GM23338 (cell line): ENCODE results near the gene APMAP. TPM values are rescaled to one million over a fixed set of nuclear protein-coding genes. Genes with fewer than 3 reads are reported as not detected.

Source experiments
- ATAC-seq: fragments of 200-7000 bp; cut with Tn5 transposase; 3 replicates; pipeline ENCODE4 v1.9.1; 2020
- DNase-seq: peaks from one replicate; pipeline ENCODE4 v3.0.0-alpha.2; 2015; ENCODE audit warnings: low spot score
- H2AFZ ChIP-seq: fragments of 200-600 bp; sonication (generic); 2 replicates; pipeline ENCODE4 v1.8.0; 2016; ENCODE audit warnings: antibody characterized with exemption, mild to moderate bottlenecking, moderate library complexity
- H3F3A ChIP-seq: fragments of 200-600 bp; sonication (generic); replicated peaks from 2 replicates; pipeline ENCODE4 v1.8.0; 2017; ENCODE audit warnings: antibody characterized with exemption, mixed run types, low read depth
- H3K27ac ChIP-seq: fragments of 200-600 bp; sonication (generic); 2 replicates; pipeline ENCODE4 v1.6.1; 2016; ENCODE audit warnings: low read depth
- H3K27me3 ChIP-seq: fragments of 200-600 bp; sonication (generic); 2 replicates; pipeline ENCODE4 v1.8.0; 2016; ENCODE audit warnings: mild to moderate bottlenecking, mixed run types, moderate library complexity; ENCODE audit not compliant: insufficient read depth
- H3K36me3 ChIP-seq: fragments of 200-600 bp; sonication (generic); 2 replicates; pipeline ENCODE4 v1.8.0; 2016; ENCODE audit warnings: mild to moderate bottlenecking; ENCODE audit not compliant: insufficient read depth
- H3K4me1 ChIP-seq: fragments of 200-600 bp; sonication (generic); 2 replicates; pipeline ENCODE4 v1.8.0; 2016; ENCODE audit warnings: mild to moderate bottlenecking, moderate library complexity; ENCODE audit not compliant: insufficient read depth
- H3K4me2 ChIP-seq: fragments of 200-600 bp; sonication (generic); 2 replicates; pipeline ENCODE4 v1.7.1; 2017; ENCODE audit warnings: mixed run types
- H3K4me3 ChIP-seq: fragments of 200-600 bp; sonication (generic); 2 replicates; pipeline ENCODE4 v1.6.1; 2016; ENCODE audit warnings: mixed run types
- H3K79me2 ChIP-seq: fragments of 200-600 bp; sonication (generic); replicated peaks from 2 replicates; pipeline ENCODE4 v1.8.0; 2017; ENCODE audit warnings: mild to moderate bottlenecking; ENCODE audit not compliant: insufficient read depth
- H3K9me2 ChIP-seq: fragments of 200-600 bp; sonication (generic); 2 replicates; pipeline ENCODE4 v1.8.0; 2017; ENCODE audit not compliant: insufficient read depth
- H4K20me1 ChIP-seq: fragments of 200-600 bp; sonication (generic); replicated peaks from 2 replicates; pipeline ENCODE4 v1.8.0; 2017; ENCODE audit warnings: mild to moderate bottlenecking; ENCODE audit not compliant: insufficient read depth
- H3K27ac Mint-ChIP-seq: 2 replicates; pipeline ENCODE4 v1.8.0; 2020; ENCODE audit warnings: inconsistent platforms, mild to moderate bottlenecking, moderate library complexity, mixed read lengths
- H3K27me3 Mint-ChIP-seq: 3 replicates; pipeline ENCODE4 v1.8.0; 2022; ENCODE audit warnings: low read depth, mild to moderate bottlenecking, moderate library complexity, mixed read lengths, inconsistent platforms; ENCODE audit not compliant: insufficient read depth, poor library complexity
- H3K36me3 Mint-ChIP-seq: 3 replicates; pipeline ENCODE4 v1.8.0; 2021; ENCODE audit warnings: low read depth, mild to moderate bottlenecking, inconsistent platforms, moderate library complexity, mixed read lengths
- H3K4me1 Mint-ChIP-seq: 3 replicates; pipeline ENCODE4 v1.8.0; 2020; ENCODE audit warnings: mild to moderate bottlenecking, inconsistent platforms, mixed read lengths
- H3K4me3 Mint-ChIP-seq: 3 replicates; pipeline ENCODE4 v1.8.0; 2021; ENCODE audit warnings: moderate library complexity, mild to moderate bottlenecking, inconsistent platforms, mixed read lengths
- H3K9me3 Mint-ChIP-seq: 3 replicates; pipeline ENCODE4 v1.8.0; 2020; ENCODE audit warnings: moderate library complexity, mild to moderate bottlenecking, inconsistent platforms, mixed read lengths
- CREB1 ChIP-seq: fragments of 250-450 bp; sonication (Bioruptor Pico); IDR thresholded peaks from 2 replicates; pipeline ENCODE4 v1.5.0; 2020; ENCODE audit warnings: low read depth, mild to moderate bottlenecking, moderate library complexity
- CTCF ChIP-seq, 2 experiments: fragments of 200-600 bp in 1 of 2; sonication (generic) in 1 of 2; conservative IDR thresholded peaks; 2 replicates each; pipeline versions ENCODE4 v1.5.1 to v1.6.1; 2016 to 2017; ENCODE audit warnings: antibody characterized with exemption in 2 of 2, low read depth in 2 of 2, mild to moderate bottlenecking in 2 of 2, moderate library complexity in 1 of 2
- ETS1 ChIP-seq: IDR thresholded peaks from 2 replicates; pipeline ENCODE4 v1.6.1; 2016; ENCODE audit warnings: antibody characterized with exemption
- EZH2 ChIP-seq: fragments of 200-600 bp; sonication (generic); IDR thresholded peaks from one replicate; pipeline ENCODE4 v1.8.0; 2017; ENCODE audit warnings: antibody characterized with exemption, mild to moderate bottlenecking, low read depth; ENCODE audit not compliant: unreplicated experiment
- EZH2phosphoT487 ChIP-seq: fragments of 200-600 bp; sonication (generic); IDR thresholded peaks from one replicate; pipeline ENCODE4 v1.8.1; 2018; ENCODE audit warnings: antibody characterized with exemption; ENCODE audit not compliant: unreplicated experiment
- JUNB ChIP-seq: IDR thresholded peaks from one replicate; pipeline ENCODE4 v1.6.1; 2016; ENCODE audit warnings: antibody characterized with exemption; ENCODE audit not compliant: unreplicated experiment
- NANOG ChIP-seq: IDR thresholded peaks from 2 replicates; pipeline ENCODE4 v1.6.1; 2016; ENCODE audit warnings: antibody characterized with exemption, borderline replicate concordance
- POLR2AphosphoS5 ChIP-seq: IDR thresholded peaks from 2 replicates; pipeline ENCODE4 v1.6.1; 2016; ENCODE audit warnings: antibody characterized with exemption, low read depth
- STAT1 ChIP-seq: IDR thresholded peaks from one replicate; pipeline ENCODE4 v1.6.1; 2016; ENCODE audit warnings: antibody characterized with exemption; ENCODE audit not compliant: unreplicated experiment
- ZNF114 ChIP-seq: fragments of 250-450 bp; sonication (Bioruptor Pico); IDR thresholded peaks from 2 replicates; pipeline ENCODE4 v1.5.0; 2020; ENCODE audit warnings: mild to moderate bottlenecking, moderate library complexity
- ZNF331 ChIP-seq: fragments of 250-450 bp; sonication (Bioruptor Pico); IDR thresholded peaks from 2 replicates; pipeline ENCODE4 v1.5.0; 2020; ENCODE audit warnings: low read depth, mild to moderate bottlenecking, moderate library complexity
- ZNF462 ChIP-seq: fragments of 250-450 bp; sonication (Bioruptor Pico); IDR thresholded peaks from 2 replicates; pipeline ENCODE4 v1.5.0; 2020; ENCODE audit warnings: mild to moderate bottlenecking, moderate library complexity
- polyA plus RNA-seq: library from polyadenylated mRNA; unstranded; fragments of >200 nt; fragmentation: Nextera tagmentation; extraction: Ambion mirVana; gene quantifications from 2 replicates; pipeline ENCODE4 v1.2.1, GENCODE V29; 2016
- total RNA-seq: library from RNA; depleted of rRNA; stranded (reverse); fragments of >200 nt; shearing (Covaris generic); gene quantifications from 2 replicates; pipeline ENCODE4 v1.2.3, GENCODE V29; 2014
- TF ChIP-seq, protein P1 (sequence below): IDR thresholded peaks from one replicate; pipeline ENCODE4 v1.6.1; 2018; ENCODE audit warnings: antibody characterized with exemption; ENCODE audit not compliant: unreplicated experiment

APMAP gene
- total and polyA plus RNA-seq, 2 experiments from 2014 or later: 31.7 to 72.3 TPM

DNA sequence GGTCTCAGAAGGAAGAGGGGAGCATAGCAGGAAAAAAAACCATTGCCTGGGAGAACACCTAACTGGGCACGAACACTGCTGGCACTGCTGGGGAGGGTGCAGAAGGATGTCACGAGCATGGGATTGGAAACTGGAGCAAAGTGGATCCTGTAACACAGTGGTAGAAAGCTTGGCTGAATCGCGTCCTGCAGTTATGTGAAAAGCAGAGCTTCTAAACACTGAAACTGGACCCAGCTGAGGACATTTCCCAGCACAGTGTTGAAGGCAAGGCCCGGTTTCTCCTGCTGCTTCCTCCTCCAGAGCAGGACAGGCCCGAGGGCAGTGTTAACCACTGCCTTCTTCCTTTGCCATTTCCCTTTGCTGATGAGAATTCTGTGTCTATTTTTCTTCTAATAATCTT is 6.7 kb downstream of the APMAP start:
- ATAC-seq (no peak), DNase-seq (no peak)
- no peak overlapping the region for H3K4me3 ChIP-seq
- Mint-ChIP-seq H3K9me3 (peaks cover 3% of the 10 kb centered on the region; the same call in 1 of the 3 replicates), H3K36me3 (peaks cover 21% of the 10 kb centered on the region), H3K4me1 (peaks cover 3% of the 10 kb centered on the region; the same call in 2 of the 3 replicates), H3K27me3 (peaks cover 2% of the 10 kb centered on the region), H3K27ac (no peak overlapping the region), H3K4me3 (no peak overlapping the region)
- TF ChIP-seq EZH2 (no peak), CREB1 (no peak), STAT1 (no peak), JUNB (no peak), ETS1 (no peak), CTCF (conservative IDR thresholded peaks at IDR 0.05; ENCODE audit: low read depth in 2 of 2) (no peak), ZNF462 (CRISPR knock-in tag) (no peak), NANOG (no peak), ZNF114 (CRISPR knock-in tag) (no peak), EZH2phosphoT487 (no peak), ZNF331 (CRISPR knock-in tag) (no peak), POLR2AphosphoS5 (no peak)
- TF ChIP-seq, protein P1, sequence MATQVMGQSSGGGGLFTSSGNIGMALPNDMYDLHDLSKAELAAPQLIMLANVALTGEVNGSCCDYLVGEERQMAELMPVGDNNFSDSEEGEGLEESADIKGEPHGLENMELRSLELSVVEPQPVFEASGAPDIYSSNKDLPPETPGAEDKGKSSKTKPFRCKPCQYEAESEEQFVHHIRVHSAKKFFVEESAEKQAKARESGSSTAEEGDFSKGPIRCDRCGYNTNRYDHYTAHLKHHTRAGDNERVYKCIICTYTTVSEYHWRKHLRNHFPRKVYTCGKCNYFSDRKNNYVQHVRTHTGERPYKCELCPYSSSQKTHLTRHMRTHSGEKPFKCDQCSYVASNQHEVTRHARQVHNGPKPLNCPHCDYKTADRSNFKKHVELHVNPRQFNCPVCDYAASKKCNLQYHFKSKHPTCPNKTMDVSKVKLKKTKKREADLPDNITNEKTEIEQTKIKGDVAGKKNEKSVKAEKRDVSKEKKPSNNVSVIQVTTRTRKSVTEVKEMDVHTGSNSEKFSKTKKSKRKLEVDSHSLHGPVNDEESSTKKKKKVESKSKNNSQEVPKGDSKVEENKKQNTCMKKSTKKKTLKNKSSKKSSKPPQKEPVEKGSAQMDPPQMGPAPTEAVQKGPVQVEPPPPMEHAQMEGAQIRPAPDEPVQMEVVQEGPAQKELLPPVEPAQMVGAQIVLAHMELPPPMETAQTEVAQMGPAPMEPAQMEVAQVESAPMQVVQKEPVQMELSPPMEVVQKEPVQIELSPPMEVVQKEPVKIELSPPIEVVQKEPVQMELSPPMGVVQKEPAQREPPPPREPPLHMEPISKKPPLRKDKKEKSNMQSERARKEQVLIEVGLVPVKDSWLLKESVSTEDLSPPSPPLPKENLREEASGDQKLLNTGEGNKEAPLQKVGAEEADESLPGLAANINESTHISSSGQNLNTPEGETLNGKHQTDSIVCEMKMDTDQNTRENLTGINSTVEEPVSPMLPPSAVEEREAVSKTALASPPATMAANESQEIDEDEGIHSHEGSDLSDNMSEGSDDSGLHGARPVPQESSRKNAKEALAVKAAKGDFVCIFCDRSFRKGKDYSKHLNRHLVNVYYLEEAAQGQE: no peak
- H2AFZ ChIP-seq: no peak overlapping the region
- no peaks in the 10 kb centered on the region for H3K27me3 ChIP-seq
- H3K4me2 ChIP-seq: no peak overlapping the region
- no peaks in the 10 kb centered on the region for H3K4me1 ChIP-seq
- peaks cover 30% of the 10 kb centered on the region for H4K20me1 ChIP-seq
- H3K27ac ChIP-seq: no peak overlapping the region
- H3K79me2 ChIP-seq: peaks cover 82% of the 10 kb centered on the region
- H3K36me3 ChIP-seq: no peaks in the 10 kb centered on the region
- no peaks in the 10 kb centered on the region for H3F3A ChIP-seq
- H3K9me2 ChIP-seq: no peaks in the 10 kb centered on the region
